ENCODE measurements around the gene STRN.
"Not testable (repeated sequence)": the region's sequence is repeated elsewhere in the genome, so short reads cannot be mapped to it uniquely, and the experiment has no call there.

Gene STRN

GRCh38 chr2:36912695-36913094 lies 53.6 kb downstream of the STRN start:
- no peak for DNase-seq (ENCODE audit: low read depth in 3 of 3)

GRCh38 chr2:36911012-36911411 lies 55.3 kb downstream of the STRN start:
- no peak for DNase-seq (ENCODE audit: low read depth in 3 of 3)

GRCh38 chr2:36906277-36906676 lies 60.1 kb downstream of the STRN start:
- no peak for DNase-seq (ENCODE audit: low read depth in 3 of 3)

GRCh38 chr2:36904636-36905035 lies 61.7 kb downstream of the STRN start:
- DNase-seq (ENCODE audit: low read depth in 3 of 3), result no peak

GRCh38 chr2:36902385-36903120 lies 63.8 kb downstream of the STRN start:
- no peak for DNase-seq (ENCODE audit: low read depth in 3 of 3)

- no peak for DNase-seq (ENCODE audit: low read depth in 3 of 3)
Observed at GRCh38 chr2:36892805-36893204, 73.5 kb downstream of the STRN start.

- DNase-seq (ENCODE audit: low read depth in 3 of 3), result peak in 1 of 3 donors; percentile 2
Observed at GRCh38 chr2:36889795-36890194, 76.5 kb downstream of the STRN start.

GRCh38 chr2:36887095-36887494 lies 79.2 kb downstream of the STRN start:
- not testable (repeated sequence) for DNase-seq (ENCODE audit: low read depth in 3 of 3)

GRCh38 chr2:36886664-36887063 lies 79.7 kb downstream of the STRN start:
- DNase-seq (ENCODE audit: low read depth in 3 of 3), result no peak

- DNase-seq (ENCODE audit: low read depth in 3 of 3), result no peak
Observed at GRCh38 chr2:36885605-36886004, 80.7 kb downstream of the STRN start.

- no peak for DNase-seq (ENCODE audit: low read depth in 3 of 3)
Observed at GRCh38 chr2:36882532-36882931, 83.8 kb downstream of the STRN start.

GRCh38 chr2:36881816-36882215 lies 84.5 kb downstream of the STRN start:
- no peak for DNase-seq (ENCODE audit: low read depth in 3 of 3)

GRCh38 chr2:36878429-36878828 lies 87.9 kb downstream of the STRN start:
- DNase-seq (ENCODE audit: low read depth in 3 of 3), result no peak

- DNase-seq (ENCODE audit: low read depth in 3 of 3), result no peak
Observed at GRCh38 chr2:36871068-36871707, 95.1 kb downstream of the STRN start.

GRCh38 chr2:36869606-36870005 lies 96.7 kb downstream of the STRN start:
- no peak for DNase-seq (ENCODE audit: low read depth in 3 of 3)

GRCh38 chr2:36861896-36862295 lies 104.4 kb downstream of the STRN start:
- no peak for DNase-seq (ENCODE audit: low read depth in 3 of 3)

- DNase-seq (ENCODE audit: low read depth in 3 of 3), result no peak
Observed at GRCh38 chr2:36859366-36859792, 107.0 kb downstream of the STRN start.

GRCh38 chr2:36858551-36859365 lies 107.6 kb downstream of the STRN start:
- no peak for DNase-seq (ENCODE audit: low read depth in 3 of 3)

- no peak for DNase-seq (ENCODE audit: low read depth in 3 of 3)
Observed at GRCh38 chr2:36857713-36858112, 108.6 kb downstream of the STRN start.

- no peak for DNase-seq (ENCODE audit: low read depth in 3 of 3)
Observed at GRCh38 chr2:36855429-36855828, 110.9 kb downstream of the STRN start.

GRCh38 chr2:36854241-36854640 lies 112.1 kb downstream of the STRN start:
- no peak for DNase-seq (ENCODE audit: low read depth in 3 of 3)

- DNase-seq (ENCODE audit: low read depth in 3 of 3), result no peak
Observed at GRCh38 chr2:36849265-36849664, 117.1 kb downstream of the STRN start.

GRCh38 chr2:36843838-36844237 lies 122.5 kb downstream of the STRN start:
- no peak for DNase-seq (ENCODE audit: low read depth in 3 of 3)
